ENCODE data around the gene C3orf18. TPM values are rescaled to one million over a fixed set of nuclear protein-coding genes. Genes with fewer than 3 reads are reported as not detected.

Gene C3orf18
- total and polyA plus RNA-seq, 2 donors (not counting 3 experiments of a cell fraction or from before 2014, with no cell fraction given): 1.7 to 2.9 TPM

- intact Hi-C loops (cut with micrococcal nuclease) (no loop called here), dilution Hi-C loops (cut with MboI; ENCODE audit: extremely low pct_ligation_motif_present, low sequenced_read_pairs) (no loop called here)
- ChIA-PET CTCF (interaction anchor here (1.1 kb wide), 1 partner anchor 11 kb away, joined by 5 read pairs; no protein-coding TSS in a partner anchor), POLR2A (no interaction called here)
- no peaks in the 10 kb centered on the region for H3K79me2 ChIP-seq (ENCODE audit: control insufficient read depth, insufficient read depth, low read length)
- no peaks in the 10 kb centered on the region for H3K4me1 ChIP-seq (ENCODE audit: control insufficient read depth, extremely low read depth, insufficient read depth, low read length)
- no peak overlapping the region for H3K27ac ChIP-seq (ENCODE audit: insufficient read depth, low read depth, low read length)
- no peak overlapping the region for H3K4me2 ChIP-seq (ENCODE audit: insufficient read depth, low read length)
- H3K9me1 ChIP-seq (replicated peaks; ENCODE audit: control insufficient read depth, extremely low read depth, insufficient read depth, low read length): no peaks in the 10 kb centered on the region
- H3K9ac ChIP-seq (replicated peaks; ENCODE audit: extremely low read depth, insufficient read depth, low read length): no peak overlapping the region
- no peak for TF ChIP-seq MAX (IDR thresholded peaks at IDR 0.05; ENCODE audit: insufficient read depth, insufficient read length)
- TF ChIP-seq EZH2 (IDR thresholded peaks at IDR 0.05; ENCODE audit: borderline replicate concordance, low read depth, low read length, severe bottlenecking): no peak
- no peak for TF ChIP-seq FOS (IDR thresholded peaks at IDR 0.05; ENCODE audit: borderline replicate concordance, insufficient read depth, low read length)
- no peak for TF ChIP-seq POLR2A (IDR thresholded peaks at IDR 0.05; ENCODE audit: low read depth, low read length)
- no peak overlapping the region for H3K4me3 ChIP-seq (replicated peaks in 1 of 3; ENCODE audit: insufficient read depth in 1 of 3, low read depth in 1 of 3, low read length in 3 of 3)
- no TSS peak for BruUV-seq (replicated peaks)
- DNase-seq (ENCODE audit: low read depth, low spot score) (no peak), FAIRE-seq (no peak)
- no peak overlapping the region for H2AFZ ChIP-seq (ENCODE audit: low read depth, low read length)
- H4K20me1 ChIP-seq (replicated peaks; ENCODE audit: control insufficient read depth, extremely low read depth, insufficient read depth, low read length): no peaks in the 10 kb centered on the region
- no peaks in the 10 kb centered on the region for H3K9me3 ChIP-seq (replicated peaks; ENCODE audit: control insufficient read depth, insufficient read depth, low read length)
- H3K27me3 ChIP-seq (ENCODE audit: control insufficient read depth in 2 of 2, insufficient read depth in 2 of 2, low read length in 2 of 2): peaks cover 15 to 25% of the 10 kb centered on the region in 2 experiments
- no peaks in the 10 kb centered on the region for H3K36me3 ChIP-seq (ENCODE audit: control insufficient read depth in 2 of 2, extremely low read depth in 1 of 2, insufficient read depth in 2 of 2, low read length in 2 of 2)
Observed at GRCh38 chr3:50531201-50531600, 36.3 kb downstream of the C3orf18 start.

- dilution Hi-C loops (cut with MboI; ENCODE audit: extremely low pct_ligation_motif_present, low sequenced_read_pairs): no loop called here
- ChIA-PET CTCF (no interaction called here), POLR2A (no interaction called here)
- H4K20me1 ChIP-seq (replicated peaks; ENCODE audit: control insufficient read depth, extremely low read depth, insufficient read depth, low read length): no peaks in the 10 kb centered on the region
- FAIRE-seq (no peak), DNase-seq (ENCODE audit: low read depth, low spot score) (no peak)
- no peak for TF ChIP-seq POLR2AphosphoS5 (IDR thresholded peaks at IDR 0.05; ENCODE audit: insufficient read depth, low read depth, low read length)
- TF ChIP-seq JUN (IDR thresholded peaks at IDR 0.05; ENCODE audit: borderline replicate concordance, insufficient read depth, insufficient read length, low read depth): no peak
- no peak for TF ChIP-seq GATA2 (IDR thresholded peaks at IDR 0.05; ENCODE audit: insufficient read depth, insufficient read length, low read depth, low read length)
- no peak for TF ChIP-seq FOS (IDR thresholded peaks at IDR 0.05; ENCODE audit: borderline replicate concordance, insufficient read depth, low read length)
- TF ChIP-seq MAX (IDR thresholded peaks at IDR 0.05; ENCODE audit: insufficient read depth, insufficient read length): no peak
- TF ChIP-seq POLR2A (IDR thresholded peaks at IDR 0.05; ENCODE audit: low read depth, low read length): no peak
- no peak for TF ChIP-seq CTCF (IDR thresholded peaks at IDR 0.05; ENCODE audit: extremely low read depth in 1 of 2, insufficient read depth in 1 of 2, low read depth in 1 of 2, low read length in 2 of 2)
- TF ChIP-seq EZH2 (IDR thresholded peaks at IDR 0.05; ENCODE audit: borderline replicate concordance, low read depth, low read length, severe bottlenecking): no peak
- TF ChIP-seq MYC (IDR thresholded peaks at IDR 0.05; ENCODE audit: low read depth, low read length): no peak
- BruUV-seq (replicated peaks): no TSS peak
- H3K27me3 ChIP-seq (ENCODE audit: control insufficient read depth in 2 of 2, insufficient read depth in 2 of 2, low read length in 2 of 2): peaks cover 15 to 25% of the 10 kb centered on the region in 2 experiments
- H3K27ac ChIP-seq (ENCODE audit: insufficient read depth, low read depth, low read length): no peak overlapping the region
- H3K9ac ChIP-seq (replicated peaks; ENCODE audit: extremely low read depth, insufficient read depth, low read length): no peak overlapping the region
- H3K9me1 ChIP-seq (replicated peaks; ENCODE audit: control insufficient read depth, extremely low read depth, insufficient read depth, low read length): no peaks in the 10 kb centered on the region
- no peak overlapping the region for H3K4me2 ChIP-seq (ENCODE audit: insufficient read depth, low read length)
- H2AFZ ChIP-seq (ENCODE audit: low read depth, low read length): no peak overlapping the region
- no peak overlapping the region for H3K4me3 ChIP-seq (replicated peaks in 1 of 3; ENCODE audit: insufficient read depth in 1 of 3, low read depth in 1 of 3, low read length in 3 of 3)
- H3K9me3 ChIP-seq (replicated peaks; ENCODE audit: control insufficient read depth, insufficient read depth, low read length): no peaks in the 10 kb centered on the region
- H3K4me1 ChIP-seq (ENCODE audit: control insufficient read depth, extremely low read depth, insufficient read depth, low read length): no peaks in the 10 kb centered on the region
- H3K79me2 ChIP-seq (ENCODE audit: control insufficient read depth, insufficient read depth, low read length): no peaks in the 10 kb centered on the region
- intact Hi-C loops (cut with micrococcal nuclease): no loop called here
- no peaks in the 10 kb centered on the region for H3K36me3 ChIP-seq (ENCODE audit: control insufficient read depth in 2 of 2, extremely low read depth in 1 of 2, insufficient read depth in 2 of 2, low read length in 2 of 2)
Observed at GRCh38 chr3:50530001-50530970, 37.3 kb downstream of the C3orf18 start.

Measured in endothelial cell of umbilical vein (primary cell).